Vagina (tissue), 2 donors: ENCODE measurements around the gene QSOX1.

Source experiments
- CTCF ChIP-seq, 3 experiments: fragments of 450-650 bp in 2 of 3; fragments of 200-600 bp in 1 of 3; sonication (generic) in 1 of 3; IDR thresholded peaks; one replicate each; pipeline ENCODE4 v1.5.1; 2017 to 2019; ENCODE audit warnings: antibody characterized with exemption in 3 of 3, mild to moderate bottlenecking in 2 of 3, moderate library complexity in 2 of 3
- POLR2A ChIP-seq, 2 donors: fragments of 450-650 bp; IDR thresholded peaks; one replicate each; pipeline ENCODE4 v1.6.1; 2017; ENCODE audit warnings: antibody characterized with exemption in 2 of 2, mild to moderate bottlenecking in 2 of 2, moderate library complexity in 2 of 2

- TF ChIP-seq CTCF (IDR thresholded peaks at IDR 0.05) (no peak), POLR2A (IDR thresholded peaks at IDR 0.05) (no peak)
These were observed 74.2 kb downstream of the QSOX1 start for GRCh38 chr1:180228648-180229482.
